KOPT-K1 (cell line): ENCODE measurements around the gene NDUFS8.

Experiments
- H3K27ac ChIP-seq: fragments of 200-600 bp; sonication (generic); 2 replicates; pipeline ENCODE4 v1.5.1; 2016; ENCODE audit warnings: antibody characterized with exemption, mild to moderate bottlenecking, low read depth, low read length; ENCODE audit not compliant: poor library complexity, severe bottlenecking
- H3K36me3 ChIP-seq: fragments of 200-600 bp; sonication (generic); 2 replicates; pipeline ENCODE4 v1.5.1; 2017; ENCODE audit warnings: antibody characterized with exemption, mild to moderate bottlenecking, low read length, moderate library complexity; ENCODE audit not compliant: insufficient read depth
- H3K9me3 ChIP-seq: fragments of 200-600 bp; sonication (generic); 2 replicates; pipeline ENCODE4 v1.5.1; 2017; ENCODE audit warnings: antibody characterized with exemption, low read length, mild to moderate bottlenecking; ENCODE audit not compliant: insufficient read depth, poor library complexity, severe bottlenecking

Gene NDUFS8

GRCh38 chr11:68036141-68036716, 5.7 kb downstream of the NDUFS8 start:
- Histone ChIP-seq H3K9me3 (no peaks in the 10 kb centered on the region), H3K36me3 (peaks cover 28% of the 10 kb centered on the region), H3K27ac (no peak overlapping the region)

GRCh38 chr11:68036717-68037239, 6.3 kb downstream of the NDUFS8 start:
- H3K27ac ChIP-seq = peak overlapping the region; percentile 11

DNA sequence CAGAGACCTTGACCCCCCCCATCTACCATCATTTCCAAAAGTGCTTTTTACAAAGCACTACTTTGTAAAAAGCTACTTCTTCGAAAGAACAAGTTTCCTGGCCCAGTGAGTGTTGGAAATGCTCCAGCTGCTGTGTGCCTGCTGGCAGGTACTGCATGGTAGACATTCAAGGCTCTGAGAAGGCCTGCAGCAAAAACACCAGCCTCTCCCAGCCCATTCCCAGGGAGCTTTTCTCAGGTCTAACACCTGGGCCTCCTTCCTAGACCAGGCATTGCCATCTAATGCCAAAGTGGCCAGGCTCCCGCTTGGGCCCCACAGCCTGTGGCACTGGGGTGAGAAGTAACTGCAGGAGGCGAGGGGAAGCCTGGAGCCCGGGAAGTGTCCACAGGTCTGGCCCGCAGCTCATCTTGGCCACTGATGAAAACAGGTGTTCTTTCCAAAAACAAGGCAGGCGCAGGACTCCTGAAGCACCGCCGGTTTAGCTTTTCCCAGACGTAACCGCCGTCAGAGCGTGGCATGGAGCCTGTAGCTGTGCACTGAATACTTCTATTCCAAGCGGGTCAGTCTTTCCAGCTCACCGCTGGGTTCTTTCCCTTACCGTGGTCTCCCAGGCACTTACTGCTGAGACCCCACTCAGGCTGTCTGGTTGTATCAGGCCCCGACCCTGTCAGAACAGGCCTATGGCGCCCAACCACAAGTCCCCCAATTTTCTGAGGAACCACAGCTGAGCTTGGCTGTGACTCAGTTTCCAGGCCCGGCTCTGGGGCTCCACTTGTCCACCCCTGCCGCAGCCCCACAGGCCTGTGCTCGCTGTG, 7.1 kb downstream of the NDUFS8 start:
- peaks cover 30% of the 10 kb centered on the region for H3K36me3 ChIP-seq
- peak overlapping the region; percentile 80 for H3K27ac ChIP-seq
- H3K9me3 ChIP-seq = no peaks in the 10 kb centered on the region

More at GRCh38 chr11:68036717-68037239, 6.3 kb downstream of the NDUFS8 start:
- H3K9me3 ChIP-seq = no peaks in the 10 kb centered on the region
- H3K36me3 ChIP-seq = peaks cover 32% of the 10 kb centered on the region

GRCh38 chr11:68038226-68038717, 7.8 kb downstream of the NDUFS8 start:
- peaks cover 30% of the 10 kb centered on the region for H3K36me3 ChIP-seq
- peak overlapping the region; percentile 80 for H3K27ac ChIP-seq
- H3K9me3 ChIP-seq = no peaks in the 10 kb centered on the region

GRCh38 chr11:68038718-68039525, 8.4 kb downstream of the NDUFS8 start, which contains the start of gene TCIRG1:
TSS of gene TCIRG1 (plus strand) at chr11:68039025. CDS start at chr11:68041272, 2,247 bp downstream.
- peaks cover 29% of the 10 kb centered on the region for H3K36me3 ChIP-seq
- peak within 1 kb of the TSS; percentile 80 for H3K27ac ChIP-seq
- H3K9me3 ChIP-seq = no peaks in the 10 kb centered on the region

- Histone ChIP-seq H3K36me3 (peaks cover 29% of the 10 kb centered on the region), H3K27ac (peak overlapping the region; percentile 80), H3K9me3 (no peaks in the 10 kb centered on the region)
Observed at GRCh38 chr11:68039526-68040086, 9.1 kb downstream of the NDUFS8 start.

DNA sequence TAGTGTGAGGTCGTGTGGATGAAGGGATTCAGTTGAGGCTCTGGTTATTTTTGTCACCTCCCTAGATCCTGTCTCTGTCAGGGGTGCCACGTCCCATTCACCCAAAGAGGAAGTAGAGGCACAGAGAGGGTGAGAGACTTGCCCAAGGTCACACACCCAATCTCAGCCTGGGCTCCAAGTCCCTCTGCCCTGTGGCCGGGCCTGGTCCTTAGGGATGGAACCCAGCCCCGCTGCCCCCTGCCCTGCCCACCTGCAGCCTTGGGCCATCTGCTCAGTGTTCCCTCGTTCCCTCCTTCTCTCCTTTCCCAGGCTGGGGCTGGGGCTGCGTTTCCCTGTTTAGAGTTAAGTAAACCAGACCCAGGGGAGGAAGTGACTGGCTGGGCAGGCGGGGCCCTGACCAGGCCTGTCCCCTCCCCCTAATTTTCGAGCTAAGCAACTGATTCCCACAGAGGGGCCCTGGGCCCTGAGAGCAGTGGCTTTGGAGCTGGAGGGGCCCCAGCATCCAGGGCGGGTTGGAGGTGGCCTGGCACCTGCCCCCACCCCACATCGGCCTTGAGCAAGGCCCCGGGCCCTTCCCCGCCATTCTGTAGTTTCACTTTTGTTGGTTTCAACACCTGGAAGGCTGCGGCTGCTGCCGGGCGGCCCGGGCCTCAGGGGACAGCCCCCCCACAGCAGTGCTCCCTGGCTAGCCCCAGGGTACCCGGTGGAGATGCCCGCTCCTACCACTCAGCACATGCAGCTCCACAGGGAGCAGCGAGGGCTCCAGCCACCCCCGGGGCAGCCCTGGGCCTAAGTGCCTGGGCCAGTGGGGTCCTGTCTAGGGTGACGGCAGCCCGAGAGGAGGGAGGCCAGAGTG, 9.8 kb downstream of the NDUFS8 start:
- Histone ChIP-seq H3K36me3 (peaks cover 36% of the 10 kb centered on the region), H3K9me3 (no peaks in the 10 kb centered on the region), H3K27ac (peak overlapping the region; percentile 80)

- H3K36me3 ChIP-seq = peaks cover 44% of the 10 kb centered on the region
- H3K27ac ChIP-seq = peak overlapping the region; percentile 80
- H3K9me3 ChIP-seq = no peaks in the 10 kb centered on the region
Observed at GRCh38 chr11:68040957-68041591, 10.6 kb downstream of the NDUFS8 start.

GRCh38 chr11:68041617-68042218, 11.2 kb downstream of the NDUFS8 start:
- H3K27ac ChIP-seq = peak overlapping the region; percentile 80
- H3K36me3 ChIP-seq = peaks cover 50% of the 10 kb centered on the region
- H3K9me3 ChIP-seq = no peaks in the 10 kb centered on the region

- Histone ChIP-seq H3K36me3 (peaks cover 57% of the 10 kb centered on the region), H3K9me3 (no peaks in the 10 kb centered on the region), H3K27ac (peak overlapping the region; percentile 80)
Observed at GRCh38 chr11:68042219-68043028, 11.9 kb downstream of the NDUFS8 start.

- no peak overlapping the region for H3K27ac ChIP-seq
- peaks cover 62% of the 10 kb centered on the region for H3K36me3 ChIP-seq
- H3K9me3 ChIP-seq = no peaks in the 10 kb centered on the region
Observed at GRCh38 chr11:68043029-68043348, 12.5 kb downstream of the NDUFS8 start.

- peaks cover 68% of the 10 kb centered on the region for H3K36me3 ChIP-seq
- H3K27ac ChIP-seq = no peak overlapping the region
- no peaks in the 10 kb centered on the region for H3K9me3 ChIP-seq
Observed at GRCh38 chr11:68043349-68044144, 13.1 kb downstream of the NDUFS8 start.
